RKO (cell line): ENCODE results near the gene HEG1.
"Not testable (repeated sequence)": the region's sequence is repeated elsewhere in the genome, so short reads cannot be mapped to it uniquely, and the experiment has no call there.

Source experiments
- DNase-seq: peaks from one replicate; pipeline ENCODE4 v3.0.0-alpha.2; 2016; ENCODE audit warnings: low spot score

HEG1 gene

DNA sequence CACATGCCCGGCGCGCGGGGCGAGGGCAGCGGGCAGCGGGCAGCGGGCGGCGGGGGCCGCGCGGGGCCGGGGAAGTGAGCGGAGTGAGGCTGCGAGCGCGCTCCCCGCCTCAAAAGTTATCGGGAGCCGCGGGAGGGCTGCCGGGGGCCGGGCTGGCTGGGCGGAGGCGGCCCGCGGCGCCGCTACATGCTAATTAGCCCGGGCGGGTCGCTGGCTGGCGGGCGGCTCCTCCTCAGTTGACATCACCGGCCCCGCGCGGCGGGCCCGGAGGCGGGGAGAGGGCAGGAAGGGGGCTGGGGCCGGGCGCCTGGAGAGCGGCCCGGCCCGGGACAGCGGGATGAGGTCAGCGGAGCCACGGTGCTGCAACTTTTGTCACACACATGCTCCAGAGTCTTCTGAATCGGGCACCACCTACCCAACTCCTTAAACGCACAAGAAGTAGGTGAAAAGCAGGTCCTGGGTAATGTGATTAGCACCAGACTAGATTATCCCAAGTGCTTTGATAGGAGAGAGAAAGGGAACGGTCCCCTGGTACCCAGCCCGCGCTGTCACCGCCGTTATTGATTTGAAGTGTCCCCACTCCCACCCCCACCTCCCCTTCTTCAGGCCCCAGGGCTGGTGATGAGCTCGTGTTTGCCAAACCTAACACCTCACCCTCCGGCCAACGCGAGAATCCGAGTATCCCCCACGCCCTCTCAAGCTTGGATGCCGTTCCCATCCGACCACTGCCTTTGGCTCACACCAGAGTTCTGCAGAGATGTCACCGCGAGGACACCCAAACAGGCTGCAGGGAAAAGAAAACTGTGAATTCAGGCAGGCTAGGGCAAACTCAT, at the start of gene HEG1:
Gene HEG1, minus strand, starts transcription at position 85 of the 833 bp plus-strand sequence. CDS start 107 bp downstream, outside the sequence.
- peak; percentile 73 for DNase-seq

DNA sequence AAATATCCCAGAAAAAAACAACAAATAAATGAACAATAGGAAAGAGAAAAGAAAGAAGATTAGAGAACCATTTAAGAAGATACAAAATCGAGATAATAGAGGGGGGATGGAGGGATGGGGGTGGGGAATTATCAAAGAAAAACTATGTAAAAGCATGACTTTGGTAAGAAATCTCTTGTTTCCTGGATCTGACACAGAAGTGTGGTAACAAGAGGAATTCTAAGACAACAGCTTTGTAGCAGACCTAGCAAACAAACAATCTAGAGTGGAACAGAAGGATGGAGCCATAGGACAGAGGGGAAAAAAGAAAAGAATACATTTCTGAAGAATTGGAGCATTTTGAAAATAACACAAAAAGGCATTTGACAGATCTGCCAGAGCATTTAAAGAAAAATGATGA, 49.3 kb upstream of the HEG1 start:
- no peak for DNase-seq

- no peak for DNase-seq
These were observed 48.8 kb upstream of the HEG1 start for GRCh38 chr3:125104639-125105038.

GRCh38 chr3:125103406-125103805, 47.6 kb upstream of the HEG1 start:
- DNase-seq = peak; percentile 22

GRCh38 chr3:125102470-125102869, 46.7 kb upstream of the HEG1 start:
- DNase-seq = no peak

- DNase-seq = no peak
These were observed 43.0 kb upstream of the HEG1 start for GRCh38 chr3:125098611-125099291.

GRCh38 chr3:125090649-125091048, 34.9 kb upstream of the HEG1 start:
- no peak for DNase-seq

DNA sequence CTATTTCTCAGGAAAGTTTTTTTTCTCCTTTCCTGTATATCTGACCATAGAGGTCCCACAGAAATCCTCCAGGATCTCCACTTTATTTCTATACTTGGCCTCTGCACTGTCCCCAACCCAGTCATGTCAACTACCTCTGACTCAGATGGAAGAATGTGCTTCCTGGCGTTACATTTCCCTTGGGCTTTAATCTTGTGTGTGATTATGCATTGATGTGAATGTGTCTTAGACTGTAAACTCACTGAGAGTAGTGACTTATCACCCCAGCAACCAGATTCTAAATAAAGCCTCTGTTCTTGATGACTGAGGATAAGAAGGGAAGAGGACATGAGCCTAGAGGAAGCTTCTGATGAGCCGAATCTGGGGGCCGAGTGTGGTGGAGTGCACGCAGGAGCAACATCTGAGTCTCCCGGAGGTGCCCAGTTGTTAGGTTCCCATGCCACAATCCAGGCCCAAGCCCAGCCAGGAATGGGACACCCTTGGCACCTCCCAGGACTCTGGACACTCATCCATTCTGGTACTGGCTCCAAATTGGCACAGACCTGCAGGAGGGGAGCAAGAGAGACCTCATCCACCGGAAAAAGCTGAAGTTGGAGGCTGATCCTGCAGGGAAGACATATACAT, 32.1 kb upstream of the HEG1 start:
- peak; percentile 24 for DNase-seq

DNA sequence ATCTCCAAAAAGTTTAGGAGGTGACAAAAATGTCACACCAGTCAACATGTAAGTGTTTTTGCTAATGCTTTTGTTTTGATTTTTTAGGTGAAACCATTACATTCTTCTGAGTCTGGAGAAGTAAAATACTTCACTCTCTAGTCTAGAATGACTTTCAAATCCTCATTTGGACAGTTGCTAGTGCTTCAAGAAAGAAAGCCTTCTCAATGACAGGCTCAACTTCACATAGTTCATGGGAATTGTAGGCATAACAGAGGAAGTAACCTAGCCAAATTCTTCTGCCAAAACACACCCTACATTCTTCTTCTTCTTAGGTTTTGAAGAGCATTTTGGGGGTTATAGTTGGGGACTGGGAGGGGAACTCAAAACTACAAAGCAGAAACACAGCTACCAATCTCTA, 29.4 kb upstream of the HEG1 start:
- DNase-seq = no peak

- no peak for DNase-seq
These were observed 28.0 kb upstream of the HEG1 start for GRCh38 chr3:125083776-125084175.

- DNase-seq = not testable (repeated sequence)
These were observed 26.5 kb upstream of the HEG1 start for GRCh38 chr3:125082339-125082738.

- no peak for DNase-seq
These were observed 24.3 kb upstream of the HEG1 start for GRCh38 chr3:125080077-125080476.

DNA sequence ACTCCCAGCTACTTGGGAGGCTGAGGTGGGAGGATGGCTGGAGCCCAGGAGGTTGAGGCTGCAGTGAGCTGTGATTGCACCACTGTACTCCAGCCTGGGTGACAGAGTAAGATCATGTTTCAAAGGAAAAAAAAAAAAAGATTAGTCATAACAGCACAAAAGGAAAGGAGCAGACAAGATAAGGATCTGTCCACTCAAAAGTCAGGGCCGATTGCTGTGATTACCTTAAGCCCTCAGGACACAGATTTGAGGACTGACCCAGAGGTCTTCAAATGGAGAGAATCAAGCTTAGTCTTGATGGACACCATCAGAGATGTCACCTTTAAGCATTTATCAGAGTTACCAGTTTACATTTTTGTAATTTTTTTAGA, 23.9 kb upstream of the HEG1 start:
- no peak for DNase-seq

DNA sequence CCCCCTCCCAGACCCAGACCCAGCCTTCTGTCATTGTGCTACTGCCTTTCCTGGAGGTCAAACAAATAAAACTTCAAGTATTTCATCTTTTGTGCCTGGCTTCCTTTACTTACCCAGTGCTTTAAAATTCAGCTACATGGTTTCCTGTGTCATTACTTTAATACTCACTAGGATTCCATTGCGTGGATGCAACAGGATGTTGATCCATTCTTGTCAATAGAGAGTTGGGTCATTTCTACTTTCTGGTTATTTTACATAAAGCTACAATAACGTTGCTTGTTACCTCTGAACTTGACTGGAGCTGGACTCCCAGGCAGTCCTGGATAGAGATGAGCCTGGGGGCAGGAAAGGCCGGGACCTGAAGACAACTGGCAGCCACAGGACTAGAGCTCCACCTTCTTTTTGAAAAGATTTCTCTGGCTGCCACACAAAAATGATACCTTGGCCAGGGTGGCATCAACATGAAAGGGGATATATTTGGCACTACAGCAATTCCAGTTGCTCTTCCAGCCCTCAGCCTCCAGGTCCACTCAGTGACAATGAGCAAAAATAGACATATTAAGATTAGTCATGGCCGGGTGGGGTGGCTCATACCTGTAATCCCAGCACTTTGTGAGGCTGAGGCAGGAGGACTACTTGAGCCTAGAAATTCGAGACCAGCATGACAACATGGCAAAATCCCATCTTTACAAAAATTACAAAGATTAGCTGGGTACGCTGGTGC, 23.3 kb upstream of the HEG1 start:
- no peak for DNase-seq

- DNase-seq = no peak
These were observed 22.1 kb upstream of the HEG1 start for GRCh38 chr3:125077864-125078263.

GRCh38 chr3:125076464-125076863, 20.7 kb upstream of the HEG1 start:
- no peak for DNase-seq

DNA sequence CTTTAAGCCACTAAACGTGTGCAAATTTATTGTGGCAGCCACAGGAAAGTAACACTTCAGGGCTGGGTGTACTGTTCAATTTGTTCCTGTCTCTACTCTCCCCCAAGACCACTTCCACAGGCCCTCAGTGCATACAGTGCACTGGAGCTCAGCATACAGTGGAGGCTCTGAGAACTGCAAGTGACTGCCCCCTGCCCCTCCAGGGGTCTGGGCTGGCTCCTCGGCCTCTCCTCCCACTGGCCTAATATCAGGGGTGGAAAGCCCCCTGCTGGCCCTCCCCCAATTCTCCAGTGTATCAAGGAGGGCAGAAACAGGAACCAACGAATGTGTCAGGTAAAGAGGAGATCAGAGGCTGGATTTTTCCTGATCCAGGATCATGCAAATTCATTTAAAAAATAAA, 19.9 kb upstream of the HEG1 start:
- DNase-seq = no peak

- no peak for DNase-seq
These were observed 17.7 kb upstream of the HEG1 start for GRCh38 chr3:125073390-125073905.

DNA sequence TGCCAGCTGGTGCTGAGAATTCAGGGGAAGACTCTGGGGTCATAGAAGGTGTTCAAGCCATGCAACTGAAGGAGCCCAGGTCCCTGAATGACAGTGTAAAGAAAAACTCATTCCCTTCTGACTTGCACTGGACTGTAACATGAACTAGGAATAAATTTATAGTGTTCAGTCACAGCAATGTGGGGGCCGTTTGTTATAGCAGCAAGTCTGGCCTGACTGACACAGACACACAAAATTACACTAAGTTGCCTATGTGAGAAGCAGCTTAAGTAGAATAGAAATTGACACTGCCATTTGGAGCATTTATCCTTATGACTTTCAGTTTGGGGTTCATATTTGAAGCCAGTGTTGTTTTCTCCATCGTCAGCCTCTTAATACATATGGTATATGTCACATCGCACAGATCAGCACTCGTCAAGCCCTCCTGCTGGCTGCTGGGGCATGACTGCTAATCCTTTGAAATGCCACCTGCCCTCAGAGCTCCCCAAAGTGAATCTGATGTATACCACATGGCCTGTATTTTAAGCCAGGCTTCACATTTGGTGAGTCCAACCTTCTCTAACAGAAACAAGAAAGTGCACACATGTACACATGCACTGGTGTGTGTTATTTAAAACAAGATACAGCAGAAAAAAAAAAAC, 17.1 kb upstream of the HEG1 start:
- DNase-seq = no peak

- DNase-seq = peak; percentile 15
These were observed 16.5 kb upstream of the HEG1 start for GRCh38 chr3:125072301-125072700.

- no peak for DNase-seq
These were observed 14.4 kb upstream of the HEG1 start for GRCh38 chr3:125069968-125070745.
